H9 (cell line): Measurements from ENCODE around the gene SCN1A. TPM values are rescaled to one million over a fixed set of nuclear protein-coding genes. Genes with fewer than 3 reads are reported as not detected.

ENCODE experiments used
- DNase-seq: peaks from one replicate; pipeline ENCODE4 v3.0.0-alpha.2; 2017
- H2AFZ ChIP-seq: one replicate; pipeline ENCODE4 v1.6.1; 2013; ENCODE audit warnings: mild to moderate bottlenecking, low read length, control low read depth, moderate library complexity
- H2AK5ac ChIP-seq: 2 replicates; pipeline ENCODE4 v1.6.1; 2013; ENCODE audit warnings: low read length, control low read depth, mixed read lengths; ENCODE audit not compliant: insufficient read length
- H2BK120ac ChIP-seq: one replicate; pipeline ENCODE4 v1.6.1; 2013; ENCODE audit warnings: low read depth, mild to moderate bottlenecking, low read length, control low read depth, inconsistent platforms; ENCODE audit not compliant: poor library complexity, severe bottlenecking
- H2BK12ac ChIP-seq: 2 replicates; pipeline ENCODE4 v1.6.1; 2013; ENCODE audit warnings: low read length, control low read depth, mixed read lengths, low read depth; ENCODE audit not compliant: insufficient read length
- H2BK15ac ChIP-seq: 2 replicates; pipeline ENCODE4 v1.6.1; 2013; ENCODE audit warnings: low read depth, low read length, control low read depth
- H2BK20ac ChIP-seq: one replicate; pipeline ENCODE4 v1.6.1; 2013; ENCODE audit warnings: low read depth, mild to moderate bottlenecking, low read length, control low read depth, inconsistent platforms; ENCODE audit not compliant: poor library complexity, severe bottlenecking
- H2BK5ac ChIP-seq: 2 replicates; pipeline ENCODE4 v1.6.1; 2013; ENCODE audit warnings: low read length, control low read depth, mixed read lengths; ENCODE audit not compliant: insufficient read length
- H3K14ac ChIP-seq: 2 replicates; pipeline ENCODE4 v1.6.1; 2013; ENCODE audit warnings: low read length, control low read depth; ENCODE audit not compliant: insufficient read depth
- H3K18ac ChIP-seq: 2 replicates; pipeline ENCODE4 v1.6.1; 2013; ENCODE audit warnings: low read depth, mild to moderate bottlenecking, mixed read lengths, low read length, control low read depth; ENCODE audit not compliant: insufficient read length
- H3K23ac ChIP-seq: 2 replicates; pipeline ENCODE4 v1.6.1; 2013; ENCODE audit warnings: low read length, control low read depth, mixed read lengths, low read depth; ENCODE audit not compliant: insufficient read length
- H3K23me2 ChIP-seq: 2 replicates; pipeline ENCODE4 v1.6.1; 2013; ENCODE audit warnings: low read depth, mild to moderate bottlenecking, mixed read lengths, low read length, control low read depth; ENCODE audit not compliant: insufficient read length, poor library complexity, severe bottlenecking
- H3K27ac ChIP-seq: 2 replicates; pipeline ENCODE4 v1.5.1; 2013; ENCODE audit warnings: low read length, control low read depth, mixed read lengths, low read depth; ENCODE audit not compliant: insufficient read length
- H3K27me3 ChIP-seq: 2 replicates; pipeline ENCODE4 v1.6.1; 2013; ENCODE audit warnings: low read length, control low read depth, inconsistent platforms; ENCODE audit not compliant: insufficient read depth
- H3K4ac ChIP-seq: 2 replicates; pipeline ENCODE4 v1.6.1; 2013; ENCODE audit warnings: low read depth, mild to moderate bottlenecking, control low read depth, inconsistent platforms, low read length, moderate library complexity
- H3K4me1 ChIP-seq: 2 replicates; pipeline ENCODE4 v1.6.1; 2013; ENCODE audit warnings: low read length, control low read depth, inconsistent platforms; ENCODE audit not compliant: insufficient read depth
- H3K4me2 ChIP-seq: 2 replicates; pipeline ENCODE4 v1.6.1; 2013; ENCODE audit warnings: low read length, control low read depth, mixed read lengths; ENCODE audit not compliant: insufficient read length, insufficient read depth
- H3K56ac ChIP-seq: 2 replicates; pipeline ENCODE4 v1.6.1; 2013; ENCODE audit warnings: low read depth, mild to moderate bottlenecking, mixed read lengths, low read length, control low read depth; ENCODE audit not compliant: insufficient read length
- H3K79me1 ChIP-seq: 2 replicates; pipeline ENCODE4 v1.6.1; 2013; ENCODE audit warnings: low read depth, mild to moderate bottlenecking, moderate library complexity, low read length, control low read depth, inconsistent platforms; ENCODE audit not compliant: insufficient read depth, poor library complexity, severe bottlenecking
- H3K79me2 ChIP-seq: 2 replicates; pipeline ENCODE4 v1.6.1; 2013; ENCODE audit warnings: low read length, control low read depth, inconsistent platforms; ENCODE audit not compliant: insufficient read depth
- H3K9ac ChIP-seq: 2 replicates; pipeline ENCODE4 v1.6.1; 2013; ENCODE audit warnings: low read length, control low read depth, mixed read lengths; ENCODE audit not compliant: insufficient read length; ENCODE audit errors: extremely low read depth
- H3K9me3 ChIP-seq: one replicate; pipeline ENCODE4 v1.6.1; 2013; ENCODE audit warnings: low read depth, low read length, inconsistent platforms; ENCODE audit not compliant: control insufficient read depth
- H3T11ph ChIP-seq: one replicate; pipeline ENCODE4 v1.6.1; 2013; ENCODE audit warnings: mild to moderate bottlenecking, low read length, control low read depth, inconsistent platforms
- H4K20me1 ChIP-seq: one replicate; pipeline ENCODE4 v1.6.1; 2013; ENCODE audit not compliant: control insufficient read depth, insufficient read length, insufficient read depth
- H4K5ac ChIP-seq: 2 replicates; pipeline ENCODE4 v1.6.1; 2013; ENCODE audit warnings: low read depth, mild to moderate bottlenecking, mixed read lengths, low read length, control low read depth; ENCODE audit not compliant: insufficient read length
- H4K8ac ChIP-seq: replicated peaks from 2 replicates; pipeline ENCODE4 v1.6.1; 2013; ENCODE audit warnings: low read length, control low read depth, mixed read lengths, low read depth; ENCODE audit not compliant: insufficient read length
- H4K91ac ChIP-seq: 2 replicates; pipeline ENCODE4 v1.6.1; 2013; ENCODE audit warnings: low read depth, mild to moderate bottlenecking, moderate library complexity, mixed read lengths, low read length, control low read depth; ENCODE audit not compliant: insufficient read length
- H3K27ac Mint-ChIP-seq, 3 experiments: 2 replicates in 2 of 3; 3 replicates in 1 of 3; pipeline ENCODE4 v1.8.0; 2020 to 2021; ENCODE audit warnings: mixed read lengths in 3 of 3, mild to moderate bottlenecking in 1 of 3, moderate library complexity in 1 of 3
- H3K27me3 Mint-ChIP-seq: 2 replicates; pipeline ENCODE4 v1.8.0; 2021; ENCODE audit warnings: low read depth, mild to moderate bottlenecking, moderate library complexity, mixed read lengths
- H3K36me3 Mint-ChIP-seq, 3 experiments: 2 replicates in 2 of 3; 3 replicates in 1 of 3; pipeline ENCODE4 v1.8.0; 2020 to 2021; ENCODE audit warnings: low read depth in 3 of 3, mixed read lengths in 3 of 3; ENCODE audit not compliant: insufficient read depth in 1 of 3
- H3K4me1 Mint-ChIP-seq, 2 experiments: 2 replicates each; pipeline ENCODE4 v1.8.0; 2020; ENCODE audit warnings: mixed read lengths in 2 of 2
- H3K4me3 Mint-ChIP-seq, 2 experiments: 2 replicates in 1 of 2; 3 replicates in 1 of 2; pipeline ENCODE4 v1.8.0; 2020 to 2021; ENCODE audit warnings: mild to moderate bottlenecking in 2 of 2, mixed read lengths in 2 of 2, moderate library complexity in 1 of 2
- H3K9me3 Mint-ChIP-seq, 2 experiments: 2 replicates in 1 of 2; 3 replicates in 1 of 2; pipeline ENCODE4 v1.8.0; 2020; ENCODE audit warnings: mild to moderate bottlenecking in 2 of 2, mixed read lengths in 2 of 2, moderate library complexity in 1 of 2
- total RNA-seq: library from RNA; stranded (reverse); gene quantifications from 2 replicates; pipeline ENCODE4 v1.2.1, GENCODE V29; 2021
- TF ChIP-seq, protein P1 (sequence below): fragments of 200-600 bp; sonication (generic); conservative IDR thresholded peaks from 3 replicates; pipeline ENCODE4 v1.8.0; 2021; ENCODE audit warnings: antibody characterized with exemption, mild to moderate bottlenecking

SCN1A gene
- total RNA-seq, 1 experiment from 2014 or later = 0.13 TPM

DNA sequence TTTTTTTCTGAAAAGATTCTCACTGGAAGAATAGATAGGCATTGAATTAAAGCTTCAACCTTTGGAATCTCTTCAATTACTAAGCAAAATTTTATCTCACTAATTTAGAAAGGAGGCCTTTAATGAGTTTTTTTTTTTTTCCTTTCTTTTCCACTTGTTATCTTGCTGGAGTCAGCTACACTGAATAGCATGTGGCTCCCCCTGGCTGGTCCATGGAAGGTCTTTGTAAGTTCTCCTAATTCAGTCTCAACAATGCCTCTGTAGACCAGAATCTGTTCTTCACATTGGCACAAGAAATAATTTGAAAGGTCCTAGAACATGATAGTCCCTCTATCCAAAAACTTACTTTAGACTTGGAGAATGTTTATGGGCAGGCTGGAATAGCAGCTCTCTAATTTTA is 24.2 kb upstream of the SCN1A start:
- Histone ChIP-seq H2BK120ac (no peak overlapping the region), H4K91ac (no peak overlapping the region), H2AK5ac (no peak overlapping the region), H3K9me3 (no peaks in the 10 kb centered on the region), H3K4ac (no peak overlapping the region), H3K56ac (no peak overlapping the region), H3K14ac (no peak overlapping the region), H3K79me2 (no peaks in the 10 kb centered on the region), H2BK20ac (no peak overlapping the region), H3T11ph (no peak overlapping the region), H3K23me2 (no peaks in the 10 kb centered on the region), H3K4me2 (no peak overlapping the region), H3K27me3 (no peaks in the 10 kb centered on the region), H2AFZ (no peak overlapping the region), H3K9ac (no peak overlapping the region), H4K8ac (no peak overlapping the region), H4K5ac (no peak overlapping the region), H3K4me1 (no peaks in the 10 kb centered on the region), H3K27ac (no peak overlapping the region), H3K18ac (no peak overlapping the region), H4K20me1 (no peaks in the 10 kb centered on the region), H3K23ac (no peak overlapping the region), H3K79me1 (no peaks in the 10 kb centered on the region), H2BK12ac (no peak overlapping the region), H2BK15ac (no peak overlapping the region), H2BK5ac (no peak overlapping the region)
- no peaks in the 10 kb centered on the region for H3K27me3 Mint-ChIP-seq
- no peak overlapping the region for H3K27ac Mint-ChIP-seq
- DNase-seq = no peak
- no peaks in the 10 kb centered on the region for H3K9me3 Mint-ChIP-seq
- no peaks in the 10 kb centered on the region for H3K36me3 Mint-ChIP-seq
- no peak overlapping the region for H3K4me3 Mint-ChIP-seq
- TF ChIP-seq, protein P1, sequence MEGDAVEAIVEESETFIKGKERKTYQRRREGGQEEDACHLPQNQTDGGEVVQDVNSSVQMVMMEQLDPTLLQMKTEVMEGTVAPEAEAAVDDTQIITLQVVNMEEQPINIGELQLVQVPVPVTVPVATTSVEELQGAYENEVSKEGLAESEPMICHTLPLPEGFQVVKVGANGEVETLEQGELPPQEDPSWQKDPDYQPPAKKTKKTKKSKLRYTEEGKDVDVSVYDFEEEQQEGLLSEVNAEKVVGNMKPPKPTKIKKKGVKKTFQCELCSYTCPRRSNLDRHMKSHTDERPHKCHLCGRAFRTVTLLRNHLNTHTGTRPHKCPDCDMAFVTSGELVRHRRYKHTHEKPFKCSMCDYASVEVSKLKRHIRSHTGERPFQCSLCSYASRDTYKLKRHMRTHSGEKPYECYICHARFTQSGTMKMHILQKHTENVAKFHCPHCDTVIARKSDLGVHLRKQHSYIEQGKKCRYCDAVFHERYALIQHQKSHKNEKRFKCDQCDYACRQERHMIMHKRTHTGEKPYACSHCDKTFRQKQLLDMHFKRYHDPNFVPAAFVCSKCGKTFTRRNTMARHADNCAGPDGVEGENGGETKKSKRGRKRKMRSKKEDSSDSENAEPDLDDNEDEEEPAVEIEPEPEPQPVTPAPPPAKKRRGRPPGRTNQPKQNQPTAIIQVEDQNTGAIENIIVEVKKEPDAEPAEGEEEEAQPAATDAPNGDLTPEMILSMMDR = no peak
- H3K4me1 Mint-ChIP-seq = no peaks in the 10 kb centered on the region
